Fibroblast of skin of back (primary cell): ENCODE measurements around the gene PTH2.

Experiments used
- DNase-seq: peaks from one replicate; pipeline ENCODE4 v3.0.0-alpha.2; 2013

PTH2 gene

GRCh38 chr19:49409441-49410029 is 13.7 kb downstream of the PTH2 start:
- no peak for DNase-seq

- no peak for DNase-seq
Measured at GRCh38 chr19:49408816-49409440, 14.3 kb downstream of the PTH2 start.

GRCh38 chr19:49407482-49408015 is 15.7 kb downstream of the PTH2 start:
- DNase-seq: no peak

- no peak for DNase-seq
Measured at GRCh38 chr19:49407079-49407478, 16.2 kb downstream of the PTH2 start.

GRCh38 chr19:49403404-49404187 is 19.6 kb downstream of the PTH2 start:
- DNase-seq: peak; percentile 21

- DNase-seq: no peak
Measured at GRCh38 chr19:49400029-49400428, 23.2 kb downstream of the PTH2 start.

- no peak for DNase-seq
Measured at GRCh38 chr19:49398931-49399330, 24.3 kb downstream of the PTH2 start.

- DNase-seq: no peak
Measured at GRCh38 chr19:49398001-49398615, 25.1 kb downstream of the PTH2 start.

- no peak for DNase-seq
Measured at GRCh38 chr19:49396738-49397505, 26.3 kb downstream of the PTH2 start.

- no peak for DNase-seq
Measured at GRCh38 chr19:49395581-49396407, 27.4 kb downstream of the PTH2 start.

- DNase-seq: no peak
Measured at GRCh38 chr19:49393881-49394280, 29.4 kb downstream of the PTH2 start.

GRCh38 chr19:49391581-49392399 is 31.5 kb downstream of the PTH2 start:
- peak; percentile 68 for DNase-seq

GRCh38 chr19:49390929-49391359 is 32.3 kb downstream of the PTH2 start:
- DNase-seq: no peak

- DNase-seq: no peak
Measured at GRCh38 chr19:49390131-49390928, 32.9 kb downstream of the PTH2 start.

- DNase-seq: no peak
Measured at GRCh38 chr19:49389406-49389805, 33.8 kb downstream of the PTH2 start.

- peak; percentile 45 for DNase-seq
Measured at GRCh38 chr19:49387936-49388372, 35.3 kb downstream of the PTH2 start, which contains the start of gene KASH5. KASH5 (plus strand) TSS chr19:49388249; CDS start chr19:49390884, 2,635 bp downstream.

GRCh38 chr19:49383599-49383998 is 39.6 kb downstream of the PTH2 start:
- no peak for DNase-seq

GRCh38 chr19:49382639-49383038 is 40.6 kb downstream of the PTH2 start:
- no peak for DNase-seq

GRCh38 chr19:49380391-49380790 is 42.9 kb downstream of the PTH2 start:
- DNase-seq: no peak
